ENCODE measurements around the gene CFAP53. TPM values are rescaled to one million over a fixed set of nuclear protein-coding genes. Genes with fewer than 3 reads are reported as not detected.
"Not testable (repeated sequence)": the region's sequence is repeated elsewhere in the genome, so short reads cannot be mapped to it uniquely, and the experiment has no call there.

The CFAP53 gene
- polyA plus RNA-seq, 1 donor from 2014 or later: 0.64 TPM

GRCh38 chr18:50220249-50220648 is 46.0 kb downstream of the CFAP53 start:
- H3K27ac ChIP-seq (ENCODE audit: low read length); H3K27me3 ChIP-seq (ENCODE audit: insufficient read depth, low read depth, low read length); H3K79me2 ChIP-seq (replicated peaks; ENCODE audit: insufficient read depth, low read length); H2AFZ ChIP-seq (ENCODE audit: low read depth, low read length); H3K4me2 ChIP-seq (ENCODE audit: low read length); H3K9ac ChIP-seq (ENCODE audit: low read length); H3K4me3 ChIP-seq (ENCODE audit: low read length); H3K9me2 ChIP-seq (ENCODE audit: insufficient read depth, low read length); H3K36me3 ChIP-seq (ENCODE audit: insufficient read depth, low read length); H3K9me3 ChIP-seq (ENCODE audit: low read length); H4K20me1 ChIP-seq (ENCODE audit: insufficient read depth); H3F3A ChIP-seq (ENCODE audit: insufficient read depth, low read length, poor library complexity, severe bottlenecking): not testable (repeated sequence)

DNA sequence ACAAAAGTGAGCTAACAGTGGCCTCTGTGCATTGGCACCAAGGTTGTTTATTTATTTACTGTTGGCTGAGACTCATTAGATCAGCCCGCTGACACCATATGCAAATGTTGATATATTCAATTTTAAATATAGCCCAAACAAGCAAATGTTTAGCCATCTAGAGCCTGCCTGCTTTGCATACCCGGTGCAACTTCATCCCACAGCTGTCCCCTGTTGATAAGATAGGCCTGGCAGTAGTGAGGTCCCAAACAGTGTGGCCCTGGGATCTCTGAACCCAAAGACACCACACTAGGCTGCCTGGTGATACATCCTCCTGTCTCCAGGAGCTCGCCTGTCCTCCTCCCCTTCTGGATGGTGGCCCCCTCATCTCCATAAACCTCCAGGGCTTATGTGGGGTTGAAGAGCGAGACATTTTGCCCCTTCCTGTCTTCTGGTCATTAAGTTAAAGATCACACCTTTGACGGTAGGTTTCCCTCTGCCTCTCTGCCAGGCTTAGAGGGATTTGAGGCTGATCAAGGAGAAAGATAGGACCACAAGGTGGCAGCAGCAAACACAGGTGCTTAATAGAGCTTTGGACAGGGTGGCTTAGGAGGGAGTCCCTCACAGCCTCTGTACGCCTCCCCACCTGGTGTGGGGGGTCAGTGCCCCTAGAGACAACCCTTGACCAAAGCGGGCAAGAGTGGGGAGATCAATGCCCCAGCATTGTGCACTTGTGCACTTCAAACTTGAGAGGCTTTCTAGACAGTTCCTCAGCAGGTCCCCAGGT is 47.7 kb downstream of the CFAP53 start:
- H3K27ac ChIP-seq (ENCODE audit: low read length): no peak overlapping the region
- H4K20me1 ChIP-seq (ENCODE audit: insufficient read depth): no peaks in the 10 kb centered on the region
- no peak overlapping the region for H3K4me2 ChIP-seq (ENCODE audit: low read length)
- no peaks in the 10 kb centered on the region for H3K79me2 ChIP-seq (replicated peaks; ENCODE audit: insufficient read depth, low read length)
- no peaks in the 10 kb centered on the region for H3K27me3 ChIP-seq (ENCODE audit: insufficient read depth, low read depth, low read length)
- H3K4me3 ChIP-seq (ENCODE audit: low read length): no peak overlapping the region
- H3F3A ChIP-seq (ENCODE audit: insufficient read depth, low read length, poor library complexity, severe bottlenecking): no peaks in the 10 kb centered on the region
- H3K9me3 ChIP-seq (ENCODE audit: low read length): no peaks in the 10 kb centered on the region
- TF ChIP-seq, protein P1, sequence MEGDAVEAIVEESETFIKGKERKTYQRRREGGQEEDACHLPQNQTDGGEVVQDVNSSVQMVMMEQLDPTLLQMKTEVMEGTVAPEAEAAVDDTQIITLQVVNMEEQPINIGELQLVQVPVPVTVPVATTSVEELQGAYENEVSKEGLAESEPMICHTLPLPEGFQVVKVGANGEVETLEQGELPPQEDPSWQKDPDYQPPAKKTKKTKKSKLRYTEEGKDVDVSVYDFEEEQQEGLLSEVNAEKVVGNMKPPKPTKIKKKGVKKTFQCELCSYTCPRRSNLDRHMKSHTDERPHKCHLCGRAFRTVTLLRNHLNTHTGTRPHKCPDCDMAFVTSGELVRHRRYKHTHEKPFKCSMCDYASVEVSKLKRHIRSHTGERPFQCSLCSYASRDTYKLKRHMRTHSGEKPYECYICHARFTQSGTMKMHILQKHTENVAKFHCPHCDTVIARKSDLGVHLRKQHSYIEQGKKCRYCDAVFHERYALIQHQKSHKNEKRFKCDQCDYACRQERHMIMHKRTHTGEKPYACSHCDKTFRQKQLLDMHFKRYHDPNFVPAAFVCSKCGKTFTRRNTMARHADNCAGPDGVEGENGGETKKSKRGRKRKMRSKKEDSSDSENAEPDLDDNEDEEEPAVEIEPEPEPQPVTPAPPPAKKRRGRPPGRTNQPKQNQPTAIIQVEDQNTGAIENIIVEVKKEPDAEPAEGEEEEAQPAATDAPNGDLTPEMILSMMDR (IDR thresholded peaks at IDR 0.05; ENCODE audit: poor library complexity, severe bottlenecking): no peak
- TF ChIP-seq TAF1 (IDR thresholded peaks at IDR 0.05; ENCODE audit: low read depth): no peak
- no peak for TF ChIP-seq EZH2 (IDR thresholded peaks at IDR 0.05; ENCODE audit: borderline replicate concordance, insufficient read depth, low read length, poor library complexity, severe bottlenecking)
- TF ChIP-seq POLR2AphosphoS5 (IDR thresholded peaks at IDR 0.05): no peak
- TF ChIP-seq MXI1 (conservative IDR thresholded peaks at IDR 0.05; ENCODE audit: poor library complexity, severe bottlenecking): no peak
- no peak for TF ChIP-seq EP300 (conservative IDR thresholded peaks at IDR 0.05; ENCODE audit: poor library complexity, severe bottlenecking)
- TF ChIP-seq, protein P2, sequence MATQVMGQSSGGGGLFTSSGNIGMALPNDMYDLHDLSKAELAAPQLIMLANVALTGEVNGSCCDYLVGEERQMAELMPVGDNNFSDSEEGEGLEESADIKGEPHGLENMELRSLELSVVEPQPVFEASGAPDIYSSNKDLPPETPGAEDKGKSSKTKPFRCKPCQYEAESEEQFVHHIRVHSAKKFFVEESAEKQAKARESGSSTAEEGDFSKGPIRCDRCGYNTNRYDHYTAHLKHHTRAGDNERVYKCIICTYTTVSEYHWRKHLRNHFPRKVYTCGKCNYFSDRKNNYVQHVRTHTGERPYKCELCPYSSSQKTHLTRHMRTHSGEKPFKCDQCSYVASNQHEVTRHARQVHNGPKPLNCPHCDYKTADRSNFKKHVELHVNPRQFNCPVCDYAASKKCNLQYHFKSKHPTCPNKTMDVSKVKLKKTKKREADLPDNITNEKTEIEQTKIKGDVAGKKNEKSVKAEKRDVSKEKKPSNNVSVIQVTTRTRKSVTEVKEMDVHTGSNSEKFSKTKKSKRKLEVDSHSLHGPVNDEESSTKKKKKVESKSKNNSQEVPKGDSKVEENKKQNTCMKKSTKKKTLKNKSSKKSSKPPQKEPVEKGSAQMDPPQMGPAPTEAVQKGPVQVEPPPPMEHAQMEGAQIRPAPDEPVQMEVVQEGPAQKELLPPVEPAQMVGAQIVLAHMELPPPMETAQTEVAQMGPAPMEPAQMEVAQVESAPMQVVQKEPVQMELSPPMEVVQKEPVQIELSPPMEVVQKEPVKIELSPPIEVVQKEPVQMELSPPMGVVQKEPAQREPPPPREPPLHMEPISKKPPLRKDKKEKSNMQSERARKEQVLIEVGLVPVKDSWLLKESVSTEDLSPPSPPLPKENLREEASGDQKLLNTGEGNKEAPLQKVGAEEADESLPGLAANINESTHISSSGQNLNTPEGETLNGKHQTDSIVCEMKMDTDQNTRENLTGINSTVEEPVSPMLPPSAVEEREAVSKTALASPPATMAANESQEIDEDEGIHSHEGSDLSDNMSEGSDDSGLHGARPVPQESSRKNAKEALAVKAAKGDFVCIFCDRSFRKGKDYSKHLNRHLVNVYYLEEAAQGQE (IDR thresholded peaks at IDR 0.05; ENCODE audit: borderline replicate concordance): no peak
- no peaks in the 10 kb centered on the region for H3K36me3 ChIP-seq (ENCODE audit: insufficient read depth, low read length)
- no peak overlapping the region for H3K9ac ChIP-seq (ENCODE audit: low read length)
- no peak overlapping the region for H2AFZ ChIP-seq (ENCODE audit: low read depth, low read length)
- no peaks in the 10 kb centered on the region for H3K9me2 ChIP-seq (ENCODE audit: insufficient read depth, low read length)

GRCh38 chr18:50209311-50209710 is 57.0 kb downstream of the CFAP53 start:
- Histone ChIP-seq H3K9me2 (ENCODE audit: insufficient read depth, low read length) (no peaks in the 10 kb centered on the region), H3K4me2 (ENCODE audit: low read length) (no peak overlapping the region), H2AFZ (ENCODE audit: low read depth, low read length) (no peak overlapping the region), H3K79me2 (replicated peaks; ENCODE audit: insufficient read depth, low read length) (no peaks in the 10 kb centered on the region), H3K9me3 (ENCODE audit: low read length) (no peaks in the 10 kb centered on the region), H3K27ac (ENCODE audit: low read length) (no peak overlapping the region), H3F3A (ENCODE audit: insufficient read depth, low read length, poor library complexity, severe bottlenecking) (no peaks in the 10 kb centered on the region), H3K36me3 (ENCODE audit: insufficient read depth, low read length) (no peaks in the 10 kb centered on the region), H3K27me3 (ENCODE audit: insufficient read depth, low read depth, low read length) (no peaks in the 10 kb centered on the region), H3K4me3 (ENCODE audit: low read length) (no peak overlapping the region), H3K9ac (ENCODE audit: low read length) (no peak overlapping the region), H4K20me1 (ENCODE audit: insufficient read depth) (no peaks in the 10 kb centered on the region)
- no peak for TF ChIP-seq RAD21 (conservative IDR thresholded peaks at IDR 0.05)
- no peak for TF ChIP-seq EP300 (conservative IDR thresholded peaks at IDR 0.05; ENCODE audit: poor library complexity, severe bottlenecking)
- TF ChIP-seq POLR2AphosphoS5 (IDR thresholded peaks at IDR 0.05): no peak
- TF ChIP-seq MXI1 (conservative IDR thresholded peaks at IDR 0.05; ENCODE audit: poor library complexity, severe bottlenecking): no peak
- TF ChIP-seq EZH2 (IDR thresholded peaks at IDR 0.05; ENCODE audit: borderline replicate concordance, insufficient read depth, low read length, poor library complexity, severe bottlenecking): no peak
- TF ChIP-seq, protein P2 (IDR thresholded peaks at IDR 0.05; ENCODE audit: borderline replicate concordance): no peak
- no peak for TF ChIP-seq SMC3 (conservative IDR thresholded peaks at IDR 0.05; ENCODE audit: poor library complexity)
- TF ChIP-seq TAF1 (IDR thresholded peaks at IDR 0.05; ENCODE audit: low read depth): no peak
- TF ChIP-seq, protein P1 (IDR thresholded peaks at IDR 0.05; ENCODE audit: poor library complexity, severe bottlenecking): no peak
